Hematopoietic multipotent progenitor cell (in vitro differentiated cells): ENCODE data around the gene MNX1. TPM values are rescaled to one million over a fixed set of nuclear protein-coding genes. Genes with fewer than 3 reads are reported as not detected.

ENCODE experiments used
- DNase-seq, 3 donors: peaks; one replicate each; pipeline ENCODE4 v3.0.0-alpha.2; 2011 to 2015; ENCODE audit warnings: low read depth in 2 of 3, low spot score in 2 of 3
- total RNA-seq: library from RNA; depleted of rRNA; stranded (reverse); fragments of >200 nt; gene quantifications from one replicate; pipeline ENCODE4 v1.2.3, GENCODE V29; 2012

The MNX1 gene
- not detected for total RNA-seq

DNA sequence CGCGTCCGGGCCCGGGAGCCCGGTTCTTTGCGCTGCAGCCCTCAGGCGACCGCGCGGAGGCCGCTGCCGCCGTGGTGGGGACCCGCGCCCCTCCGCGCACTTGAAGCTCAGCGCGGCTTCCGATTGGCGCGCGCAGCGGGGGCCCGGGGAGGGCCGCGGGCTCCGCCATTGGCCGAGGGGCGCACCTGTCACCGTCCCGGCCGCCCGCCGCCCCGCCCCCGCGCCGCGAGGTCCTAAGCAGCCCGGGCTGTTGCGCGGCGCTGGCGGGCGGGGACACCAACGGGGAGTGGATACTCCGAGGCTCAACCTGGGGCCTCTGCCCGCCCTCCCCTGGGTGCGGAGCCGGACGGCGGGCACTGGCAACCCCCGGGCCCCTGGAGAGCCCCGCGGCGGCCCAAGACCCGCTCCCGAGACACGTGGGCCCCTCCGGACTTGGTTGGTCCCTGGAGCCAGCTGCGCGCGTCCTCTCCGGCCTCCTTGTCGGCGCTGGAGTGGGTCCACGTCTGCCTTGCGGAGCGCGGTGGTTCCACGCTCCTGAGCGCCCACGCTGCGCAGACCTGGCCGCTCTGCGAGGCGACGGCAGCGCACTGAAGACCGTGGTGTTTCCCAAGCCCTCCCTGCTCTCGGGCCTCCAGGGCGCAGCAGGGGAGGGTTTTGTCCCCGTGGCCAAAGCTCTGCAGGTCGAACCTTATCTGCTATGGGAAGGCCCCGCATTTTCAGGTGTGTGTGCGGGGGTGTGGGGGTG lies at the start of gene MNX1:
MNX1 (minus strand) TSS at position 76 of the 745 bp plus-strand sequence. CDS start 313 bp downstream, outside the sequence.
- DNase-seq, result peak in 2 of 3 donors; percentile 52 to 61

DNA sequence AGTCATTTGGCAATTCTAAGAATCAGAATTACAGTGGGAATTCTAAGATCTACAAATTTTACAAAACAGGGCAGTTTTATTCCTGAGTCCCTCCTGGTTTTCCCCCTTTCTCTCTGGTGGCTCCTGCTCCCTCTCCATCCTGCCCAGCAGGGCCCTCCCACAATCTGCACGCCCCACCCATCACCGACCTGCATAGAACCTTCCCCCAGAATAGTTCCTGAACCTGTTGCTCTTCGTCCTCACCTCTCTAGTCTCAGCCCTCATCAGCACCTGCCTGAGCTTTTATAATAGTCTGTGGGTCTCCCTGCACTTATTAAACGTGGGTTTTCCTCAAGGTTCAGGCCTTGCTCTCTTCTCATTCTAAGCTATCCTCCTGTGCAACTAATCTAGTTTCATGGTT lies 49.1 kb upstream of the MNX1 start:
- DNase-seq, result no peak

DNA sequence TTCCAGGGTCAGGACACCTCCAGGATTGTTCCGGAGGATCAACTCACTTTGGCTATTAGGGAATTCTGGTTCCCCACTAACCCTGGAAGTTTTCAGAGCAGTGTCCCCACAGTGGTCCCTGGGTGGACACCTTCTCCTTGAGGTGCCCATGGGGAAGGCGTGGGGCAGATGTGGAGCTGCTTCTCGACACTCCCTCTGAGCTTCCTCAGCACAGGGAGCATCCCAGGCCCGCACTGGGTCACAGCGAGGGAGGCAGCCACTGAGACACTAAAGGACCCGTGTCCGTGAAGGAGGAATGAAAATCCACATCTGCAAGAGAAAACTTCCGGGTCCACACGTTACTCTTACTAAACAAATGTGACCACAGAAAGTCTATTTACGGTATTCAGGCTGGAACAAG lies 48.2 kb upstream of the MNX1 start:
- DNase-seq, result no peak

DNA sequence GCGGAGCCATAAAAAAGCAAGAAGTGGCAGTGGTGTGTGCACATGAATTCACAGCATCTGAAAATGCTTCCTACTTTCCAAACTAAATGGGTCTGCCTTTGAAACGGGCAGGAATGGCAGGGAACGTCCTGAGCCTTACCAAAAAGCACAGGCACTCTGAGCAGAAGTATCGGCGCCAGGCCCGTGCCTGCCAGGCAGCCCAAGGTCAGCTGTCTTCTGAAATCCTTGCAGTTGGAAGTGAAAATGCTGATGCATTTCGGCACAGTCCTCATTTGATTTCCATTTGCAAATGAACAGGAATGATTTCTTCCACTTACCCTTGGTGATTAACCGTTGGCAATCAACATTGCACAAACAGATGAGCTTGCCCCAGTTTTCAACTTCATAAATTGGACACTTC lies 47.6 kb upstream of the MNX1 start:
- DNase-seq, result no peak

DNA sequence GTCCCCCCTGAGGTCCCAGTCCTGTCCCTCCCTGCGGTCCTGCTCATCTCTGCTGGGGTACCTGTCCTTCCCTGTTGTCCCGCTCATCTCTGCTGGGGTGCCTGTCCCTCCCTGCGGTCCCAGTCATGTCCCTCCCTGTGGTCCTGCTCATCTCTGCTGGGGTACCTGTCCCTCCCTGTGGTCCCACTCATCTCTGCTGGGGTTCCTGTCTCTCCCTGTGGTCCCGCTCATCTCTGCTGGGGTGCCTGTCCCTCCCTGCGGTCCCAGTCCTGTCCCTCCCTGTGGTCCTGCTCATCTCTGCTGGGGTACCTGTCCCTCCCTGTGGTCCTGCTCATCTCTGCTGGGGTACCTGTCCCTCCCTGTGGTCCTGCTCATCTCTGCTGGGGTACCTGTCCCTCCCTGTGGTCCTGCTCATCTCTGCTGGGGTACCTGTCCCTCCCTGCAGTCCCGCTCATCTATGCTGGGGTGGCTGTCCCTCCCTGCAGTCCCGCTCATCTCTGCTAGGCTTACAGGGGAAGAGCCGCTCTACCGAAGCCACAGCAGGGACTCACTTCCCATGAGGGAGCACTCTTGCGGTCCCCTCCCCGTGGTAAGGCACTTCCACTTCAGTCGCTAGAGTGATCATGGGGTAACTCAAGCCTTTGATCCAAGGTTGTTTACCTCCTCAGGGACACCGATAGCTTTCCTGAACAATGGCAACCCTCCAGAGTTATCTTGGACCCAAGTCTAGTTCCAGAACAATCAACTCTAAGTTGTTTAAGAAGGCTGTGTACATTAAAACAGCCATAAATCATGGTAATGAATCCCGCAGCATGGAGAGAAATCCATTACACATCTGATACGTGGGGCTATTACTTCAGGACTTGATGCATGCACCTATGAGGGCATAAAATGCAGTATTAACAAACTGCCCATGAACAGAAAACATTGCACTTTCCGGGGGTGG lies 46.8 kb upstream of the MNX1 start:
- no peak for DNase-seq

DNA sequence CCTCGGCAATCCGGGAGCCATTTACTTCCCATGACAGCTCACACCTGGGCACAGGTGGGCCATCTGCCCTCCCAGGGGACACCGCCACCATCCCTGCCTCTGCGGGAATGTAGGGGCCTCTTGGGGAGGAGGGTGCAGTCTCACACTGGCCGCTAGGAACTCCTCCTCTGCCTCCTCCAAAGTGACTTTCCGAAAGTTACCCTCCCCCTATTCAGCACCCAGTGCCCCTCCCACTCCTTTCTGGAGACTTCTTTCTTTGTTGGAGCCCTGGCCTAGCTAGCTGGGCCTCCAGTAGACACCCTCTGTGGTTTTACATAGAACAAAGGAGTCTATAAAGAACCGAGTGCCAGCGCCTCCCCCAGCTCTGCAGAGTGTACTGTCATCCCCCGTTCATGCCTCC lies 45.8 kb upstream of the MNX1 start:
- DNase-seq, result no peak

DNA sequence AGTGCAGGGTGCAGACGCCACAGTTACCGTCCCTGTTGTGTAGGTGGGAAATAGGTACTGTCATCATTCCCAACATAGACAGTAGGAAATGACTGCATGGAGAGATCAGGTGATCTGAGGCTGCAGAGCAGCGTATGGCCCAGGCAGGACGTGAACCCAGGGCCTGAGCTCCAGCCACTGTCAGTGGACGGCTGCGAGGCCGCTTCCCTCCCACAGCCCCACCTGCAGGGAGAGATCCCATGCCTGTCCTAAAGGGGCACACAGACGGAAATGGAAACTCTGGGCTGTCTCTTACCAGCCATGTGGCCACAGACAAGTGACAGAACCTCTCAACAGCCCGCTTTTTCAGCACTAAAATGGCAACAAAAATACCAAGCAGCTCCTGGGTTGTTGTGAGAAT lies 44.5 kb upstream of the MNX1 start:
- DNase-seq, result no peak

DNA sequence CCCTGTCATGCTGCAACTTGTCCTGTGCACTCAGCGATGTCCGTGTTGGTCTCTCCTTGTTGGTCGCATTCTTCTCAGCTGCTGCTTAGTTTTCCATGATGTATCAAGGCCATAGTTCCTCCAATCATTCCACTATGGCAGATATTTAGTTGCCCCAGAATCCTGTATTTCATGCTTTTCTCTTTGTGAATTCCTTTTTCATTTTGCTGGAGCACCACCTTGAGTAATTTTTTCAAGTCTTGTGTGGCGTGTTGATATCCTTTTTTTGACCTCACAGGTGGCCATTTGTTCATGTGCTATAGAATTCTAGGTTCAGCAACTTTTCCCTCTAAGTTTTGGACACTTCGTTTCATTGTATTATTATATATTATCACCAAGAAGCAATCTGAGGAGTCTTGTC lies 42.7 kb upstream of the MNX1 start:
- DNase-seq, result no peak

DNA sequence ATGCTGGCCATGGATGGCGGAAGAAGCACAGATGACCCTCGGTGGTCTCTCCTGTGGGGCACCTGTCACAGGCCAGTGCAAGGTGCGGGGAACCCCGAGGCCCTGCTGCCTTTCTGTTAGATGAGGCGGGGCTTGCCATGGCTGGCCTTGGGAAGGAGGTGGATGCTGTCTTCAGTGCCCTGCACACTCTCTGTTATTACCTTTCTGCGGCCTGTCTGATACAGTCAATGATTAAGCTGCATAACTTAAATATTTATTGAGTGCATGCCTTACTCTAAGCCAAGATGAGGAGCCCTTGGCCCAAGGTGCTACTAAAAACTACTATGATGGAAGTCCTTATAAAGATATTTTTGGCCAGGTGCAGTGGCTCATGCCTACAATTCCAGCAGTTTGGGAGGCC lies 36.7 kb upstream of the MNX1 start:
- no peak for DNase-seq

DNA sequence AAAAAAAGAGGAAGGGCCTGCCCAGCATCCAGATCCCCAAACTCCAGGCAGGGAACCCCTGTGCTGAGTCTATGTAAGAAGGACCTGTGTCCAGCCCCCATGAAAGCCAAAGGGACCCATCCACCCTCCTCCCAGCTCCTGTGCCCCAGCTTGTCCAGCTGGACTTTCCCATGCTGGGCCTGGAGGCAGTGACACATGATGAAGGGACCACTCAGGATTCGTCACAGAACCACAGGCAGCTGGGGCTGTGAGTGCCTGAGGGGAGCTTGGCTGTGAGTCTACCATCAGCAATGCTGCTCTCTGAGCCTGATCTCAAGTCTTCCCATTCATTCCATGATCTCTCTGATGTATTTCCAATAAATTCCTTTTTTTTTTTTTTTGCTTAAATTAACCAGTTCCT lies 36.2 kb upstream of the MNX1 start:
- DNase-seq, result no peak

DNA sequence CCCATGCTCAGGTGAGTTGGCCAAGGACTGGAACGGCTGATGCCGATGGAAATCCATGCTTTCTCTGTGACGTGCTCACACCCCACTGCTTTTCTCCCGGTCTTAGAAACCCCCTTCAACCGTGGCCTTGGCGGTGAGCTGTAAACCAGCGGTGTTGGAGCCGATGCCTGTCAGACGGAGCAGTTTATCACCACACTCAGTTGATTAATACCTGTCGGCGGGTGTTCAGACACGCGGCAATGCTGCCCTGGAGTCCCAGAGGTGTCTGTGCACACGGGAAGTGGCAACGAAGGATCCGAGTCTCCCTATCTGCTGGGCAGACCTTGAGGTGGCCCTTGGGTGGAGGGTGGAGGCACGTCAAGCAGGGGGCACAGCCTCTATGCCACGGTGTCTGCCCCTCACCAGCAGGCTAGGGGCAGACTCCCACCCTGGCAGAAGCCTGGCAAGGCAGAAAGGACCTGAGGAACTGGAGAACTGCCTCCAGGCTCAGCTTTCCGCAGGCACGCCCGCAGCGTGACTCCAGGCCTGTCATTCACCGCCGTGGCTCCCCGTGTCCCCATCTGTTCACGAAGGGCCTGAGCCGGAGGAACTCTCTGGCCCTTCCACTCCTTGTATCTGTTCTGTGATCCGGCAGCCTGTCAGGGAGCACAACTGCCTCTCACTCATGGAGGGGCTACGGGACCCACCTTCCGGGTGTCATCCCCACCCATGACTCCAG lies 34.6 kb upstream of the MNX1 start:
- no peak for DNase-seq

DNA sequence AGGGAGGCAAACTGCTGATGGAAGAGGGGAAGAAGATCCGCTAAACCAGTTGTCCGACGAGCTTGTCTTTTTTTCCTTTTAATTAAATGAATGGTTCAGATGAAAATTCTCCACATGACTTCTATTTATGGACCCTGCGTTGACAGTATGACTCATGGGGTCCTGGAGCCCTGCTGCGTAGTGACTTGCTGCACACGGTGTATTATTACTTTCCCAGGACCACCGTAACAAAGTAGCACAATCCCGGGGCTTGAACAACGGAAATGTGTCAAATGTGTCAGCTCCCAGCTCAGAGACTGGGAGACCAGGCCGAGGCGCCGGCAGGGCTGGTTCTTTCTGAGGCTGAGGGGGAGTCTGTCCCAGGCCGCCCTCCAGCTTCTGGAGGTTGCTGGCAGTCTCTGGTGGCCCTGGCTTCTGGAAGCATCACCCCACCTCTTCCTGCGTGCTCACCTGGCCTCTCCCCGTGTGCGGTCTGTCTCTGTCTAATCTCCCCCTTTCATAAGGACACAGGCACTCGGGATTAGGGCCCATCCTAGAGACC lies 33.8 kb upstream of the MNX1 start:
- no peak for DNase-seq

DNA sequence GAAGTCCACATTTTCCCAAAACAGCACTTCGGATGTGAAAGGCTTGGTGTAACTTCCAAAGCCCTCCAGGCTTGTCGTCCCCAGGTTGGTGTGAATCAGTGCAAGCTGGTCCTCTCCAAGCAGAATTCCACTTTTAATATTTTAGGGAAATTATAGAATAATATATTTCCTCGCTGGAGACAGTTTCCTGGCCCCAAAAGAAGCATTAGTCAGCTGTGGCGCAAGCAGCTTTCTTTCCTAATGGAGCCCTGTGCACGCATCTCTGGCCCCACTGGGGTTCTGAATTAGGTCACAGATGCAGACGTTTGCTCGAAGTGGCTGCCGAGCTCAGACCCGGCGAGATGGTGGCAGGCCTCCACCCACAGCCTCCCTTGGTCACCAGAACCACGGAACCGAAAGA lies 33.3 kb upstream of the MNX1 start:
- no peak for DNase-seq

DNA sequence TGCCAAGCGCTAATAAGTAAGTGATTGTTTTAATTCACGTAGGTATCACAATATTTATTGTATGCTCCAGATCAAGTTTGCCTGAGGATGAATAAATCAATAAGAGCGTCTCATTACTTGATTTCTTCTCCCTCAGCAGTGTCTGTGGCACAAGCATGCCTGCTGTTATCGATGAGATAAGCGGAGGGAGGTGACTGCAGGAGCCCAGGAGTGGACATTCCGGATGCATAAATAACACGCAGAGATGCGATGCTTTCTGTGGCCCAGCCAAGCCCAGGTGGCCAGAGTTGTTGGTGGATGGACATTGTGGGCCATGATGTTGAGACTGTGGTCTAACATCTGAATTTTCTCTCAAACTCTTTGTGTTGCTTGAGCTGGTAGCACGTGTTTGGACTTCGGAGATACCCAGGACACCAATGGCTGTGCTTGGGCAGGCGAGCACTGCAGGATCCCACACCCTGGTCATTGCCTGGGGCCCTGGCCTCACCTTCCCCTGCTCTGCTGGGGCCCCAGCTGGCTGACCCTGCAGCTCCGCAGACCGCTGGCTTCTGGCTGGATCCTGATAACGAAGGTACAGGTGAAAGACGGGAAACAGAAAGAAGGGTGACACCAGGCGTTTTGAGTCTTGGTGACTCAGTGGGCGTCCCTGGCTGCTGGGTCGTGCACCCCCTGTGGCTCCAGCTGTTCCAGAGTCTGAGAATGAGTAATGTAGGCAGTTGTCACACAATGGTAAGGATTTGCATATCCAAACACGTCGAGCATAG lies 31.2 kb upstream of the MNX1 start:
- no peak for DNase-seq

DNA sequence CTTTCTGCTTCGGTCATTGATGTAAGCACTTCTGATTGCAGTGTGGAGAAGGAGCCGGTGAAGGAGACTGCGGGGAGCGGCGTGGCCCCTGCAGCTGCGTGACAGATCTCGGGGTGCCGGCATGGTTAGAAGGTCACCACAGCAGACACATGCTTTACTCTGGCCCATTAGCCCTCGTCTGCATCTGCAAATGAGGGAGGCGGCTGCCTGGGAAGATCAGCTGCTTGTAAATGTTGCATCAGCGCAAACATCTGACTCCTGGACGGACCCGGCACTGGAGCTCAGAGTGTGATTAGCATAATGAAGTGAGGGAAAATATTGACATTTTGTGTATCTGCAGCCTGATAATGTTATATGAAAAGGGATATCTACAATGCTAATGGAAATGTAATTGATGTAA lies 30.5 kb upstream of the MNX1 start:
- no peak for DNase-seq

DNA sequence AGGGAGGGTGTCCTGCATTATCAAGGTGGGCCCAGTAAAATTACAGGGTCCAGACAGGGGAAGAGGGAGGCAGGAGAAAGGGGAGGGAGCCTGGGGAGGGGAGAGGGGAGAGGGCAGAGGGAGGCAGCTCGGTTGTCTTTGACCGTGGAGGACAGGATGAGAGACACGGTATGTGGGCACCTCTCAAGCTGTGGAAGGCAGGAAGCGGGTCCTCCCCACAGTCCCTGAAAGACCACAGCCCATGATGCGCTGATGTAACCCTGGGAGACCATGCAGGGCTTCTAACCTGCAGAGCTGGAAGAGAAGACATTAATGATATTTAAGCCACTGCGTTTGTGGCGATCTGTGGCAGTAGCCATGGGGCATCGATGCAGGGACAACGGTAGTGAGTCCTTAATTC lies 27.2 kb upstream of the MNX1 start:
- DNase-seq, result no peak

DNA sequence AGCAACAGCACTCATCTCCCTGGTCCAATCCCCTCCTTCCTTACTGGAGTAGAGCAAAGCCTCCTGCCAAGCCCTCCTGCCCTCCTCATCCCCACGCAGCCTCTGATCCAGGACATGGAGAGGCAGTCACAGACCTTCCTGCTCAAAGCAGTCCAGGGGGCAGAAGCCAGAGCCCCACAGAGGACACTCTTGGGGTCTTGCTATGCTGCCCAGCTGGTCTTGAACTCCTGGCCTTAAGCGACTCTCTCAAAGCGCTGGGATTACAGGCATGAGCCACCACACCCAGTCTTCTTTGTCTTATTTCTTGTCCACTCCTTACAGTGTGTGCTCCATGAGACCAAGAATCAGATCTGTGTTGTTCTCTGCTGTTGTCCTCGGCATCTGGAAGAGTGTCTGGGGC lies 26.6 kb upstream of the MNX1 start:
- DNase-seq, result no peak

DNA sequence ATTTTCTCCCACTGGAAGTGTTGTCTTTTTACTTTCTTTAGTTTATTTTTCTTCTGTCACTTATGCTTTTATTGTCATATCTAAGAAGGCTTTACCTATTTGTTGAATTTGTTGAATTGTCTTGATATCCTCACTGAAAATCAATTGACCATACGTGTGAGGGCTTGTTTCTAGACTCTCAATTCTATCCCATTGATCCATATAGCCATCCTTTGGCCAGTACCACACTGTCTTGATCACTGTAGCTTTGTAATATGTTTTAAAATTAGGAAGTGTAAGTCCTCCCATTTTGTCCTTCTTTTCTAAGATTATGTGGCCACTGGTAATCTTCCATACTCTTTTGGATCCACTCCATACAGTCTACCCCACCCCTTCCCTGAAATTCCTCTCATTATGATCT lies 25.5 kb upstream of the MNX1 start:
- DNase-seq, result no peak

DNA sequence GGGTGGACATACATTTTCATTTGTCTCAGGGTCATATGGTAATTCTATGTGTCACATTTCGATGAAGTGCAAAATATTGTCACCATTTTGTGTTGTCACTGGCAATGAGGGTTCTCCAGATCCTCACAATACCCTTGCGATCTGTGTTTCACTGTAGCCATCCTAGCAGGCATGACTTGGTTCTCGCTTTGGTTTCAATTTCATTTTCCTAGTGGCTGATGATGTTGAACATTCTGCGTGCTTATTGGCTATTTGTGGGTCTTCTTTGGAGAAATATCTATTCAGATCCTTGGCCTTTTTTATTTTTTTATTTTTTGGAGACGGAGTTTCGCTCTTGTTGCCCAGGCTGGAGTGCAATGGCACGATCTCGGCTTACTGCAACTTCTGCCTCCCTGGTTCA lies 24.8 kb upstream of the MNX1 start:
- no peak for DNase-seq
